Measurements from ENCODE around the gene ELOVL2. TPM values are rescaled to one million over a fixed set of nuclear protein-coding genes. Genes with fewer than 3 reads are reported as not detected.
A peak's percentile ranks its signal among the peaks of the same experiment; 100 is the strongest.

The ELOVL2 gene
- total RNA-seq, 2 donors from 2014 or later = 0.41 to 0.78 TPM

DNA sequence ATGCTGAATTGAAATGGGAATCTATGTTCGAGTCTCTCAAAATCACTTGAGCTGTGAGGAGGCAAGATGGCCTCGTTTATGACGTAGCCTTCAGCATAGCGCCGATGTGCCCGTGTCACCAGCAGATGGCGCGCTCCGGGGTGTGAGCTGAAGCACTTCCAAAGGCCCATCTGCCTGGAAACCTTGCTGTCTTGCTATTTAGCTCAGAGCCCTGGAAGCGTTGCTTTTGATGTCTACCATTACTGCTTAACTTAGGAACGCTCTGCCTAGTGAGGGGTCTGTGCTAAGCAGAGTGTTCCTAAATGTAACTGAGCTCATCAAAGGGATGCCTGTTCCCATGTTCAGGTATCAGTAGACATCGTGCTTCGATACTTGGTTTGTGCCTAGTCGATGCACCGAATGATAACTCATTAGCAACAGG is 89.5 kb downstream of the ELOVL2 start:
- DNase-seq (ENCODE audit: low spot score) = no peak
- ATAC-seq (ENCODE audit: insufficient number of reproducible peaks, low FRiP score, low read depth) = no peak
- Histone ChIP-seq H3K4me3 (no peak overlapping the region), H3K27ac (no peak overlapping the region), H3K4me1 (ENCODE audit: control insufficient read depth in 1 of 2, low read depth in 2 of 2) (no peaks in the 10 kb centered on the region), H3K27me3 (replicated peaks; ENCODE audit: insufficient read depth) (no peaks in the 10 kb centered on the region), H3K36me3 (no peaks in the 10 kb centered on the region), H3K9me3 (no peaks in the 10 kb centered on the region)
- TF ChIP-seq, protein P1, sequence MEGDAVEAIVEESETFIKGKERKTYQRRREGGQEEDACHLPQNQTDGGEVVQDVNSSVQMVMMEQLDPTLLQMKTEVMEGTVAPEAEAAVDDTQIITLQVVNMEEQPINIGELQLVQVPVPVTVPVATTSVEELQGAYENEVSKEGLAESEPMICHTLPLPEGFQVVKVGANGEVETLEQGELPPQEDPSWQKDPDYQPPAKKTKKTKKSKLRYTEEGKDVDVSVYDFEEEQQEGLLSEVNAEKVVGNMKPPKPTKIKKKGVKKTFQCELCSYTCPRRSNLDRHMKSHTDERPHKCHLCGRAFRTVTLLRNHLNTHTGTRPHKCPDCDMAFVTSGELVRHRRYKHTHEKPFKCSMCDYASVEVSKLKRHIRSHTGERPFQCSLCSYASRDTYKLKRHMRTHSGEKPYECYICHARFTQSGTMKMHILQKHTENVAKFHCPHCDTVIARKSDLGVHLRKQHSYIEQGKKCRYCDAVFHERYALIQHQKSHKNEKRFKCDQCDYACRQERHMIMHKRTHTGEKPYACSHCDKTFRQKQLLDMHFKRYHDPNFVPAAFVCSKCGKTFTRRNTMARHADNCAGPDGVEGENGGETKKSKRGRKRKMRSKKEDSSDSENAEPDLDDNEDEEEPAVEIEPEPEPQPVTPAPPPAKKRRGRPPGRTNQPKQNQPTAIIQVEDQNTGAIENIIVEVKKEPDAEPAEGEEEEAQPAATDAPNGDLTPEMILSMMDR (IDR thresholded peaks at IDR 0.05) = peak; percentile 34

GRCh38 chr6:10951675-10952282 is 92.3 kb downstream of the ELOVL2 start:
- no peak for ATAC-seq (ENCODE audit: insufficient number of reproducible peaks, low FRiP score, low read depth)

DNA sequence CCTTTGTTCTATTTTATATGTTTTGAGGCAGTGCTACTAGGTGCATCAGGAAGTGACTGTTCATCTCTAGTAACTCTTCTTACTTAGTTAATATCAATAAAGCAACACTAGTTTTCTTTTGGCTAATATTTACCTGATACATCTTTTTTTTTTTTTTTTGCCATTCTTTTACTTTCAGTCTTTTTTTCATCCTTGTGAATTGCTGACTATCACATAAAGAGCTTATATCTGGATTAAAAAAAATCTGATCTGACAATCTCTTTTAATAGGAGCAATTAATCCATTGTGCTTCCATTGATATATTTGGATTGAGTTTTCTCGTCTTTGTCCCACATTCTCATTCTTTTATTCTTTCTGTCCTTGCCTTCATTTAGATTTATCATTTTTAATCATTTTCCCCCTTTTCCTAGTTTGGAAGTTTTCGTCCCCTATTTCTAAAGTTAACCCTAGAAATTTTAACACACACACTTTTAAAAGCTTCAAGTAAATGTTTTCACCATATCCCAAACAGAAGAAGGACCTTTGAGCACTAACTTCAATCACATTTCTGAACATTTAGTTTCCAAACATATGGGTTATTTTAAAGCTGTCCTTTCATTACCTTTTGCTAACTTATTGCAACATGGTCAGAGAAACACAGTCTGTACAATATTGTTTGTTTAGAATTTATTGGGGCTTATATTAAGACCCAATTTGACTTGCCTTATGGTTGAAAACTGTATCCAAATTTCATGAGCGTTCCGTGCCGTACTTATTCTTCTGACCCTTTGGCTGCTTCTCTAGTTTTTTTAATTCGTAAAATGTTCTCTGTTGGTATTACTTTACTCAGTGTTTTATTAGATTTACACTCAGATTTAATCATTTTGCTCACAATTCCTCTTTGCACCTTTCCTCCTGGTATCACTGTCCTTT is 94.3 kb downstream of the ELOVL2 start:
- Histone ChIP-seq H3K36me3 (no peaks in the 10 kb centered on the region), H3K27ac (no peak overlapping the region), H3K9me3 (peaks cover 5% of the 10 kb centered on the region), H3K27me3 (replicated peaks; ENCODE audit: insufficient read depth) (no peaks in the 10 kb centered on the region), H3K4me1 (ENCODE audit: control insufficient read depth in 1 of 2, low read depth in 2 of 2) (no peaks in the 10 kb centered on the region), H3K4me3 (no peak overlapping the region)
- TF ChIP-seq, protein P1 (IDR thresholded peaks at IDR 0.05) = no peak
- DNase-seq (ENCODE audit: low spot score) (no peak), ATAC-seq (ENCODE audit: insufficient number of reproducible peaks, low FRiP score, low read depth) (no peak)

More at GRCh38 chr6:10951675-10952282, 92.3 kb downstream of the ELOVL2 start:
- no peaks in the 10 kb centered on the region for H3K36me3 ChIP-seq
- no peaks in the 10 kb centered on the region for H3K27me3 ChIP-seq (replicated peaks; ENCODE audit: insufficient read depth)
- TF ChIP-seq, protein P1 (IDR thresholded peaks at IDR 0.05) = peak; percentile 24
- H3K27ac ChIP-seq = no peak overlapping the region
- H3K9me3 ChIP-seq = peaks cover 5% of the 10 kb centered on the region
- no peak for DNase-seq (ENCODE audit: low spot score)
- no peaks in the 10 kb centered on the region for H3K4me1 ChIP-seq (ENCODE audit: control insufficient read depth in 1 of 2, low read depth in 2 of 2)
- no peak overlapping the region for H3K4me3 ChIP-seq

DNA sequence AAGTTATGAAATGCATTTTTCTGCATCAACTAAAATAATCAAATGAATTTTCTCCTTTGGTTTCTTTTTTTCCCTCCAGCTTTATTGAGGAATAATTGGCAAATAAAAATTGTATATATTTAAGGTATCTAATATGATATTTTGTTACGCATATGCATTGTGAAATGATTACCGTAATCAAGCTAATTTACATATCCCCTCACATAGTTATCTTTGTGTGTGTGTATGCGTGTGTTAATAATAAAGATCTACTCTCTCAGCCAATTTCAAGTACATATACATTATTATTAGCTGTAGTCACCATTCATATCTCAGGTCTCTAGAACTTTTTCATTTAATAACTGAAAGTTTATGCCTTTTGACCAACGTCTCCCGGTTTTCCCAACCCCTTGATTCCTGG is 96.1 kb downstream of the ELOVL2 start:
- peaks cover 5% of the 10 kb centered on the region for H3K9me3 ChIP-seq
- H3K4me3 ChIP-seq = no peak overlapping the region
- no peak overlapping the region for H3K27ac ChIP-seq
- H3K36me3 ChIP-seq = no peaks in the 10 kb centered on the region
- TF ChIP-seq, protein P1 (IDR thresholded peaks at IDR 0.05) = no peak
- DNase-seq (ENCODE audit: low spot score) (no peak), ATAC-seq (ENCODE audit: insufficient number of reproducible peaks, low FRiP score, low read depth) (no peak)
- H3K27me3 ChIP-seq (replicated peaks; ENCODE audit: insufficient read depth) = no peaks in the 10 kb centered on the region
- H3K4me1 ChIP-seq (ENCODE audit: control insufficient read depth in 1 of 2, low read depth in 2 of 2) = no peaks in the 10 kb centered on the region

DNA sequence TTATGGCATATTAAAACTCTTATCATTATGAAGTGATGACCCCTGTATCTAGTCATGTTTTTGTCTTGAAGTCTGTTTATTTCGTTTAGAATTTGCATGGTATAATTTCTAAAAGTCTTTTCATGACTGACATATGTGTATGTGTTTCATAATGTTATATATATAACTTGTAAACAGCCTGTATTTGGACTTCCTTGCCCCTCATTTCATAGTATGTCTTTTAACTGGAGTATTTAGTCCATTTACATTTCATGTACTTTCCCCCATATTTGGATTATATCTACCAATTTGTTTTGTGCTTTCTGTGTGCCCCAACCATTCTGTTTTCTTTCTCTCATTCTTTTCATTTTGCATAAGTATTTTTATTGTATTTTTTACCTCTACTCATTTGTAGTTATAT is 98.3 kb downstream of the ELOVL2 start:
- Histone ChIP-seq H3K27me3 (replicated peaks; ENCODE audit: insufficient read depth) (no peaks in the 10 kb centered on the region), H3K36me3 (no peaks in the 10 kb centered on the region), H3K4me1 (ENCODE audit: control insufficient read depth in 1 of 2, low read depth in 2 of 2) (no peaks in the 10 kb centered on the region), H3K27ac (no peak overlapping the region), H3K4me3 (no peak overlapping the region), H3K9me3 (peaks cover 5% of the 10 kb centered on the region)
- DNase-seq (ENCODE audit: low spot score) (no peak), ATAC-seq (ENCODE audit: insufficient number of reproducible peaks, low FRiP score, low read depth) (no peak)
- TF ChIP-seq, protein P1 (IDR thresholded peaks at IDR 0.05) = no peak

Data from thoracic aorta (tissue), 2 donors.